ENCODE measurements around the gene PCDH19.

Gene PCDH19

DNA sequence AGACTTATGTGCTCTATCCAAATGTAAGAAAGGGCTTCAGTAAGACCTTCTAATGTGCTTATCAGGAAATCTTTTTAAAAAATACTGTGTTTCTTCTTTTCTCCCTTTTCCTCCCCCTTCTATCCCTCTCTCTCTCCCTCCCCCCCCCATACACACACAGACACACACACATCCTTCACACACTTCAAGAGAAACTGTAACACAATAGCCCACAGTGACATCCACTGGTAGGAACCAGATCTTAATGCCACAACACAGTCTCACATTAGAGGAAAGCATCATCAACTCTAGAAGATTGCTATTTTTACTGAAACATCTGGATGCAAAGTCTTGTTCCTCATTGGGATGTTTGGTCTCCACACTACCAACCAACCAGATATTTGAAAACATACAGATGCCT lies 4.6 kb downstream of the PCDH19 start:
- no peak for DNase-seq

DNA sequence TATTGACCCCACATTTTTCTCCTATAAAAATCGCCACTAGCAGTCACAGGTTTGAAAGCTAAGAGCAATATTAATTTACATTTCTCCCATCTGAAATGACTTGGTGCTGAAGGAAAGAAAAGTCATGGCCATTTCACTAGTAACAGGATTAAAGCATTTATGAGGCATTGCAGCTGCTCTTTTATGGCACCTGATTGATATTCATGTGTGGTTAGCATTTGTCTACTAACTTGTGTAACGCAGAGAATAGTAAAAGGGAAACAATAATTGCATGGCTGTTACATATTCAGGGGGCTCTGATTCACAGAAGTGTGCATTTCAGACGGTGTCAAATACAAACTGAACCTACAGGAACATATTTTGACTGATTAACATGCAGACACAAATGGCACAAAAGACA lies 5.2 kb downstream of the PCDH19 start:
- no peak for DNase-seq

DNA sequence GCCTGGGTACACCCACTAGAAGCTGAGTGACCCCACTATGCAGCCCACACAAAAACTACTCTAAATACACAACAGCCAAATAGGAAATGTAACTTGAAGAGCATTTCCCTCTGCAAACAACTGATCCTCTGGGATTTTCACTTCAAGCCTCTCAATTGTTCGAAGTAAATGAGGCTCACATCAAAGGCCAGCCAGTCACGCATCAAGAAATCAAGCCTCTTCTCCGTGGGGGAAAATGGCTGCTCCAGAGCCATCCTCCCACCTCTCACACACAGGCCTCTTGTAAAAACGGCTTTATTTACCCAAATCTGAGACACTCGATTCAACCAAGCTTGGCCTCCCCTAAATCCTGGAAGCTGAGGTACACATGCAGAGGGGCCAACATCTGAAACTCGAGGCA lies 14.3 kb downstream of the PCDH19 start:
- DNase-seq, result no peak

DNA sequence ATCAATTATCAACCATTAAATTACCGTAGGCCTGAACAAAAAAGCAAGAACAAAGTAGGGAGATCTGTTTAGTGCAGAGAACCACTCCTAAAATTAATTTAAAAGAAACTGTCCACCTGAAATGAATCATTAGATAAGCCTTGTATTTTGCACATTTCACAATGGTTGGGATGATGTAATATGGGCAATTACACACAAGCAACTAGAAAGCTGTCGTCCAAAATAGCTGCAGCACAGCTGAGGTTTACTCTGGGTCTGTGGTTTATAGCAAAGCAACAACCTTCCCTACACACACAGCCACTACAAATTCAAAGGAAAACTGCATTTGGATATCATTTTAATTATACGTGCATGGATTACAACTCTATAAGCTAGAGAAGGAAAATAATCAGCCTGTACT lies 28.5 kb downstream of the PCDH19 start:
- no peak for DNase-seq

DNA sequence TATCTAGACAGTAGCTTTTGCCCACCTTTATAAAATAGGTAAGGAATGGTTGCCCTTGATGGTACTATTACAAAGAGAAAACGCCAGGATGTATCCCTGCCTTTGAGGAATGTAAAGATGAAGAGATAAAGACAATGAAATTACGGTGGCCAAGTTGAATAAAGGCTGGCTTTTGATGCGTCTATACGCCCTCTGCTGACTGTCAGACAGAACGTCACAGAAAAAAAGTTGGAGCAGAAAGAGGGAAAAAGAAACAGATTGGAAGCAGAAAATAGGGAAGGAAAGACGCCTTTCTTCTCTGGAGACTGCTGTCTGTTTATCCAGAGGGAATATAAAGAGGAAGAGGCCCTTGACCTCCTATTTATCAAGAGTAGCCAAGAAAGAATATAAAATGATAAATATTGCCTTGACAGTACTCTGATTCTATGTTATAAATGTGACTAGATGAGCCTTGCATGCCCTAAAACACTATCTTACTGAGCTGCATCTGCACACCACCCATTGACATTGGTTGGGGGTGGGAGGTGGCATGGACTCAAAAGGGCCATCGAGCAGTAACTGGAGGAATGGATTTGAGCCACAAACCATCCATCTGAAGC lies 30.6 kb downstream of the PCDH19 start:
- DNase-seq, result peak; percentile 32

DNA sequence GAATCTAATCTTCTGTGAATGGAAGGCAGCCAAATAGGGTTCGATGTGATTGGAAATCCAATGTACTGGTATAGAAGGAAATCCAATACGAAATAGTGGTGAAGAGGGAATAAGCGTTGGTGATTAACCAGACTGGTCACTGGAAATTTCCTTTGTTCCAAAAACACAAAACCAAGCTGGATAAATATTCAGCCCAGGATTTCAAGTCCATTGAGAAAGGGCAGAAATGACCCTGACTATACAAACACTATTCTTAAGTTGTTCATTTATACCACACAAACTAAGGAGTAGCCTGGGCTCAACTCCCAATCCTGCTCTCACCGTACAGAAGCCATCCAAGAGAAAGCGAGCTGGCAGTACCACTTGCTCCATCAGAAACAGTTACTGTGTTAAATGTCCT lies 32.2 kb downstream of the PCDH19 start:
- DNase-seq, result no peak

DNA sequence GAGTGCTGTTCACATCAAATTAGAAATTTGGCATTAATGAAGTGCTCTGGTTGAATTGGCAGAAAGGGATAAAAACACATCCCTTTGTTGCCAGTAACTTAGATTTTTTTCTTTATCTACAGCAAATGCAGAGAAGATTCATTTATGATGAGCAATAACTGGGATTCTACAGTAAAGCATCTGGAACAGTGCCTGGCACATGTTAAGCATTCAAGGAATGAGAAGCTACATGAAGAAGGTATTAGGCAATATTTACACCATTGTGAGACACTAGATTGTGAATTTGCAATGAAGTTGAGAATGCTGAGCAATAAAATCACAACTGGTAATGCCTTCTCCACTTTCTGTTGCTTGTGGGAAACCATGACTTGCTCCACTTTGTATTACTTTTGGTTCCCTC lies 33.5 kb downstream of the PCDH19 start:
- no peak for DNase-seq

DNA sequence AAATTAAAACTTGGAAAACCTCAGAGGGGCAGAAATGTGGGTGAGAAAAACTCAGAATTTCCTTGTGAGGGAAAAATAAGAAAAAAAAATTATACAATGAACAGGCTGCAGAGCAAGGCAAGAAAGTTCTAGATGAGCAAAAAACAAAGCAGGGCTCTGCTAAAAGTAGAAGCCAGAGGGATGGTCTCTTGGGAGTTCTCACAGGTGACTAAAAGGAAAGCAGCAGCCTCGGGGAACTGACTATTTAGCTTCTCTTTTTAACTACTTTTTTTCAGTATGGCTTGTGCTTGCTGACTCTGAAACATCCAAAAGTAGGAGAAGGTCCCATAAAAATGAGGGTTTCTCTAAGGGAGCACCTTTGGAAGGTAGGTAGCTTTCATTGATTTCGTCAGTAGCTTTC lies 36.4 kb downstream of the PCDH19 start:
- DNase-seq, result no peak

DNA sequence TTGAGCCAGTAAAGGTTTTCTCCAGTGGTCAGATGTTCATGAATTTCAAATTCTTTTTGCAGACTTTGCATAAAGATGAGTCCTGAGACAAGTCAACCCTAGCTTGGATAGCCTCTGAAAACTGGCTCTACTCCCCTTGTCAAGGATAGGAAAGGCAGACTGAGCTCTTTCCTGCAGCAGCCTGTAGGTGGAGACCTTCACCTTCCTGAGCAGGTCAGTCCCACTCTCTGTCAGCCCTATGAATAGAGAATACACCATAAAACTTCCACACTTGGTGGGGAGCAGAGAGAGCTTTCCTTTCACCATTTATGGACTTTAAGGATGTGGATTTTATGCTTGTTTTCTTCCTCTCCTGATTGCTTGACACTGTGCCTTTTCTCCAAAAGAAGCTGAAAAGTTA lies 41.9 kb downstream of the PCDH19 start:
- DNase-seq, result no peak

DNA sequence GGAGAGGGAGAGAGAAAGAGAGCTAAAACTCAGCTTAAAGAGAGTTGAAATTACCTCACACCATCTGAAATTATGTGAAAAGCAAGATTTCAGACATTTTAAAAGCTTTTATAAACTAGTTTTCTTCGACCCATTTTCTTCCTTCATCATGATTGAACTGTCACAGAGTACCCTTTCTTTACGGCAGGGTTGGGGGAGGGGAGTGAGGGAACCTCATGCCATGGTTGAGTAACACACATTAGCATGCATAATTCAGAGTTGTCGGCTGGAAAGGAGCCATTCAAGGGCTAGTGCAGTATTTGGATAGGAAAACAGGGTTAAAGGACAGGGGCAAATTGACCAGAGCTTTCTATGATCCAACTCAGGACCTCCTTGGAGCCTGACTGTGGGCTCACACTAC lies 46.2 kb downstream of the PCDH19 start:
- no peak for DNase-seq

DNA sequence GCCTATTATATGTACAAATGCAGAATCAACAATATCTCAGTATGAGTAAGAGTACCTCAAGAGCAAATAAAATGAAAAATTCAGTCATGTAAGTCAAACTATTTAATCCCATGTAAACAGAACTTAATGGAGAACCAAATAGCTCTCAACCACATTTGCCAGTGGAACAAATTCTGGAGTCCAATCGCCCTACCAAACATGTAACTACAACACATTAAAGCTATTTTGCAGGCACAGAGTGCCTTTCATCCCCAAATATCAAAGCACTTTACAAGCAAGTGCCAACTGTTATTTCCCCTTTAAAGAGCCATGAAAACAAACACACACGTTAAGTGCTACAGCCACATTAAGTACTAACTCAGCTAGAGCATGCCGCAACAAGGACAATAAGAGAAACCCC lies 51.3 kb downstream of the PCDH19 start:
- no peak for DNase-seq

DNA sequence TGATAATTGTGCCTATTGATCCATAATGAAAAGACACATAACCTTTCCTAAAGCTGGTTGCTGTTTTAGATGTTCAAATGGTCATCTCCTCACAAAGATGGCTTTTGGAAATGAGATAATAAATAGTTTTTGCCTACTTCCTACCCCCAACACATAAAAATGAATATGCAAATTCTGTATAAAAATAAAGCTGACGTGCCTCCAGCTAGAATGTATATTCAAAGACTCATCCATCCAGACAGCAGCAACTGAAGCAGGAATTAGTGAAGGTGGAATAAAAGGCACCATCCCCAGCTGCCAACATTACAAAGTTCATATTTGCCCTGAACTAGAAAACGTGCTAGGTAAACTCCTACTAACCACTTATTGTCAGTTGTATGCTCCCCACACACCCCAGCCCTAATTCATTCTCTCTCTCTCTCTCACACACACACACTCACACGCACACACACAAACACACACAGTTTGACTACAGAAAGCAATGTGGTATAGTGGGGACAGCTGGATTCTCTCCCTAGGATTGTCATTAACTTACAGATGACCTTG lies 53.6 kb downstream of the PCDH19 start:
- DNase-seq, result no peak

DNA sequence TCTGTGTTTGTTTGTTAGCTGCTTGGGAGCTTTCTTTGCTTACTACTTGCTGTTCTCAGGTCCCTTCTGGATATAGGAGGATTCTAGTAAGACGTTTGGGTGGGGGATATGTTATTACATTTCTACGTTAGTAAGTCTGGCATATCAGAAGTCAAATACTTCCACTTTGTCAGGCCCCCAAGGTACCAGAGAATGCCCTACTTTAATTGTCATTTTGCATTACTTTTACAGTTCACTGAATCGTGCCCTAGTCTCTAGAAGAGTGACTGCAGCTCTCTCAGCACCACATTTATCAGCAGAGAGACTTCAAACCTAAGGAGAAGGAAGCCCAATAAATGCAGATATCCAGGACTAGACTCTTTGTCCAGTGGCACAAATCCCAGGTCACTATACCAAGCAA lies 54.4 kb downstream of the PCDH19 start:
- DNase-seq, result no peak

DNA sequence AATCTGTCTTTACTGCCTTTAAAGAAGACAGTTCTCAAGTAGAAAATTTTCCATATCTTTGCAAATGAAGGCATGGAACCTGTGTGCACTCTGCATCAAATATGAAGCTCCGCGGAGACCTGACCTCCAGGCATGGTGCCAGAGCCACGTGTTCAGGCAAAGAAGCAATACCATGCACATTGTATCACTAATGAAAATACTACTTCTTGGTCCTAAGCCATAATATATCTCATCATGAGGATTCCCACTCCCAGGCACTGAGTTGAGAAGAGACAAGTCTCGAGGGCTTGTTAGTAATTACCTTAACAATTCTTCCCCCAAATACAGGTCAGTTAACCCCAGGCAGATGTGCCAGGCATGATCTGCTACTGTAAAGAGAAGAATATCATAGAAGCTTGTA lies 56.7 kb downstream of the PCDH19 start:
- no peak for DNase-seq

DNA sequence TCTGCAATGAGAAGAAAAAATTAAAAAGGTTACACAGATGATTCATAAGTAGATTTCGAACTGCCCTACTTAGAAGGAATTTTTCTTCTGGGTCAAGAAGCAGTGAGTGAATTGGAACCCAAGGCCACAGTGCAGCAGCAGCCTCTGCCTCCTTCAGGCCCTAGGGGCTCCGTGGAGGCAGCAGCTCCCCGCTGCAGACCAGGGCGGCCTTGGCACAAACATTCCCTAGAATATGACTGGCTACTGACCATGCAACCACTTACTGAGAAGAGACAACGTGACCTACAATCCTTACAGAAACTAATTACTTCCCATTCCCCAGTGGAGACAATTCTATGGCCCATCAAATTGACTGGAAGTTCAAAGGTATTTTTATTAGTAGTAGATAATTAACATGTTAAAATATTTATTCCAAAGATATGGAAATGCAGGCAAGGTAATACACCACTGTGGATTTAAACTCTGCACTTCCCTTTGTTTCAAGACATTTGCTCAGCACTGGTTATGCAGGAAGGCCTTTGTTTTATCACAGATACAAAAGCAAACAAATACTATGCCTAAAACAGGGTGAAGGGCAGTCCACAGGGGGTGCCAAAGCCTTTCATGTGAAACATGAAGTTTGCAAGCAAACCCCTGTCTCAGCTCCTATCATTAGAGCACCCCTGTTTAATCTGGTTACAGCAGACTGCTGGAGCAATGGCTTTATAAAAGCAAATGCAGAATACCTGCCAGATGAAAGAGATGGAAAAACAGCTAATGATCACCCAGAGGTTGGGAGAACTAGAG lies 59.2 kb downstream of the PCDH19 start:
- no peak for DNase-seq

DNA sequence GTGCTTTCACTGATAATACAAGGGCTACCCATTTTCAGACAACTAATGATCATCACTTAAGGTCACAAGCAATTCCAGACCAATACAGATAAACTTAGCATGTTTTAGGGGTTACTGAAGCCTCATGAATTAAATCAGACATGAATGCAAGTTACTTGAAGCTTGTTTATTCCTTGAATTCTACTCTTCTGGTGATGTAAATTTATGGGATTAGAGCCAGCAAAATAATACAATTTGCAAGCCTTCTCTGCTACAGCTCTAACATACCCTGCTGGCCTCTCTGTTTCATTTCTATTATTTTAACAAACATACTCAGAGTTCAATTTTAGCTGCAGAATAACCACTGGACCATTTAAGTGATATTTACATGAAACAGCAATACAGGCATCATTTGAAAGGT lies 60.7 kb downstream of the PCDH19 start:
- DNase-seq, result no peak

DNA sequence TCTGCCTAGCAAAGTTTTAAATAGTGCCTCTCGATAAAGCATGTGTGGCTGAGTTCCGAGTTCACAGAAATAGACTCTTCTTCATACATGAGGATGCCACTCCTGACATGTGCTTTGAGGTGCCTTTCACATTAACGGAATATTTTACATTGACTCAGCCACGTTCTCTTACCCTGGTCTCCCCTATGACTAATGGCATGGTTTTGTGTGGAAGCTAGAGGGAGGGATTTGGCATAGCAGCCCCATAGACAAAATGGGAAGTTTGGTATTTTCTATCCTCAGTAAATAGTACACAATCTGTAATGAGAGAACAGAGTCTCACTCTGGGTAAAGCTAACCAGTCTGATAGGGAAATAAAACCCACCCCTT lies 68.9 kb downstream of the PCDH19 start:
- no peak for DNase-seq

DNA sequence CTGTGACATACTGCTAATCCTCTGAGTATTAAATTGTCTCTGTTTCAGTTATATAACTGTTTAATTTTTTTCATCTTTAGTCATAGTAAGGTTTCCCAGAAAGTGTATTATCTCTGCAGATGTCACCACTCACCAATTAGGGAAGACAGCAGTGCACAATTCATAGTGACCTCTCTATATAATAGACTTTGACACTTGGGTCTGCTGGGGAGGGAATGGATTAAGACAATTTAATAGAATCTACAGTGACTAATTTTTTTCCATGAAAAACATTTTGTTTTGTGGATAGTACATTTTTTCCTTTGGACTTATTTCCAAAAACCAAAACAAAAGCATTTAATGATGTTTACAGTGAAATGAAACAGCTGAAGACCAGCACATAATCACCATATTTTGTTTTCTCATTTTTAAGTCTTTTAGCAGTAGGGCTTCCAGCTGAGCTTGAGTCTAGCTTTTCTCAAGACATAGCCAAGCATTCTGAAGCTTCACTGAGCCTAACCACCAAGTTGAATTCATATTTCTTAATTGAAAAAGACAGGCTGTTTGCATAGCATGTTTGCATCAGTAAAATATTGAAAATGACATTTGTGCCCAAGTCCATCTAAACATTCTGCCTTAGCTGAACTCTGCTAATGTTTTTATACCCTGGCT lies 69.5 kb downstream of the PCDH19 start:
- DNase-seq, result no peak

DNA sequence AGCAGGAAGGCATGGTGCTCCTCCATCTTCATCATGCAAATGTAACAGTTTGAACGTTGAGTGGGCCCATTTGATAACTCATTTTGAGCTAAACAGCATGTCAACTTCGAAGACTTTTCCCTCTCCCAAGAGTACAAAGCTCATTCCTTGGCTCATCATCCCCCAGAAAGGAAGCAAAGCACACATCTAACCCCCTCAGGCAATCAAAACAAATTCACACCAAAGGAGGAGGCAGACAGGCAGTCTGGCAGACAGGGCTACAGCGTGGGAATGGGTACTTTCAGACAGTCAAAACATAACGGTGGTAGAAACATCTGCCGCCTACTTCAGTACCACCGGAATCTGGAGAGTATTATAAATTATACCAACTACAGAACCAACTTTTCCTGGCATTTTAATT lies 81.7 kb downstream of the PCDH19 start:
- peak; percentile 39 for DNase-seq

DNA sequence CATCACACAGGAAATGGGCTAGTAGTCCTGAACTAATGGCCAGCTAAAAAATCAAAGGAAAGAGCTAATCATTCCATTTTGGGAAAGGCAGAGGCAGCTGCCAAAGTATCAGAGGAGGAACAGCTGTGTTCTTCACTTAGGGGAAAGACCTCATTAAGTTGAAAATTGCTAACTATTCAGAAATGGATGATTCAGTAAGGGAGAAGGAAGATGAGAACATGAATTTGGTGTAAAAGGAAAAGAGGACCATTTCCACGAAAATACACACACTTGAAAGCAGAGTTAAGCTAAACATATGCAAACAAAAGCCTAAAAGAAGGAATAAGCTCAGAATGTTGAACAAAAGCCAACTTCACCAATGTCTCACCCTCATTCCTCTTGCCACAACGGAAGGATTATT lies 90.4 kb downstream of the PCDH19 start:
- peak; percentile 3 for DNase-seq

DNA sequence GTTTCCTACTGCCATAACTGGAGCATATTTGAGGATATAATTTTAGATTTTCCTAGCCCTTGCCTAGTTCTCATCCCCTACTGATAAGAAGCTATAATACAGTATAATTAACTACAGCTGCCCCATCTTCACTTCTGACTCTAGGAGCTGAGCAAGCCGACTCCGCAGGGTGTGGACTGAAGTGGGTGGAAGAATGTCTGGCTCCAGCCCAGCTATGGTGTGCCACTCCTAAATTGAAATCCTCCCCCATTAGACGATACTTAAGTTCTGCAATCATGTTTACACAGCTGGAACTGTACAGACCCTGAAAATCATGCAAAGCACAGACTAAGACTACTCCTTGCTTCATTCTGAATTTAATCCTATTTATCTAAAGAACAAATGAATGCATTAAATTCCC lies 93.1 kb downstream of the PCDH19 start:
- DNase-seq, result no peak

DNA sequence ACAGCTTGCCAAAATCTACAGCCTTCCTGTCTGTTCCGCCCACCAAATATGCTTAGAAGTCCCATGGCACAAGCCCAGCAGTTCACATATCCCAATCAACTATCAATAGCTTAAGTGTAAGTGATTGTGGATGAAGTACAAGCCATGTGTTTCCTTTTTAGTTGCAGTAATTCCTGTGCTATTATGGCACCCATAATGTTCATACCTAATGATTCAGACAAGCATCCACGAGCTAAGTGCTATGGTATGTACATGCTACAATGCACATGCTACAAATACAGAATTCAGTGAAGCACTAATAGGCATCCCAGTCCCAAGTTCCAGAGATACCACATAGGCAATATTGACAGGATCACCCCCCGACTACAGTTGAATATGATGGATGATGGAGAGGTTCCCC lies 94.5 kb downstream of the PCDH19 start:
- DNase-seq, result no peak

DNA sequence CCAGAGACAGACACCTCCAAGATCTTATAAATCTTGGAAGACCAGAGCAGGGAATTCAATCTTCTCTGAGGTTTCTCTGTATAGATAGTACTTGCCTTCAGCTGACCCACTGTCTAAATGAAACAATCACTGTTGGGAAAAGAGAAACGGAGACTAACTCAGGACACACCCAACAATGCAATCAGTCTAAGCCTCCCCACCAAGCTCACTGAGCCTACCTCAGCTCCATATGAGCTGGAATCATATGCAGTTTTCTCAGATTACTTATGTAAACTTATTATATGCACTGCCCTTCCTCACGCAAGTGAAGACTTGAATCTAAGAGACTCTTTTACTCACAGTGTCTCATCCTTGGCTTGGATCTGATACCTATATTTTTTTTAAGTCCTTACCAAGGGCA lies 110.5 kb downstream of the PCDH19 start:
- no peak for DNase-seq

DNA sequence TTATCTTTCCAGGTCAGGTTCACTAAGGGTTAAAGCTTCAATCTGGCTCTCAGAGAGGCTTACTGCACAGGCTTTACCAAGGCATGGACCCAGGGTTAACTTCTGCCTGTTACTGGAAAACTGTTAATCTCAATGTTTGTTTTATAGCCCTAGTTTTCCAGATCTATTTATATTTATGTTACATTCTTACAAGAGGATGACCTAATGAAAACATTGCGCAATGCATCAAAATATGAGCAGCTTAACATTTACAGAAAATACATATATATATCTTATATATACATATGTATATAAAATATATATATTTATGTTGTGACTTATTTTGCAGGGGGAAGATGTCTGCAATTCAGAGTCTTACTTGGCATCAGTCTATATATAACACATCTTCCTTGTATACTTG lies 112.3 kb downstream of the PCDH19 start:
- no peak for DNase-seq

Data from NCI-H1694 treated with DMSO at 0.1 percent for 48 hours (cell line).